ENCODE data around the gene CHRDL2.

CHRDL2 gene

GRCh38 chr11:74710281-74710938 lies 20.8 kb downstream of the CHRDL2 start:
- no peak for DNase-seq

DNA sequence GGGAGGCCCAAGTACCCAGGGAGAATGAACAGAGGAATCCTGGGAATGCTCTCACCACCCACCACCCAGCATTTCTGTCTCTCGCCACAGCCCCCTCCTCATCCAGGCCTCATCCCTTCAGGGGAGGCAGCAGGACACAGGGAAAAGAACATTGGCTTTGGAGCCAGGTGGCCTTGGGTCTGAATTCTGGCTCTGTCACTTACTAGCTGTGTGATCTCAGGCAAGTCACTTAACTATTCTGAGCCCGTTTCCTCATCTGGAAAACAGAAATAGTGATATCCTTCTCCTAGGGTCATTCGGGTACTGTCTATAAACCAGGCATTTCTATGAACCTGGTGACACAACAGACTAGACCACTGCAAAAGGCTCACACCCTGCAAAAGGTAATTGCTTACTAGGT lies 22.1 kb downstream of the CHRDL2 start:
- DNase-seq, result no peak

DNA sequence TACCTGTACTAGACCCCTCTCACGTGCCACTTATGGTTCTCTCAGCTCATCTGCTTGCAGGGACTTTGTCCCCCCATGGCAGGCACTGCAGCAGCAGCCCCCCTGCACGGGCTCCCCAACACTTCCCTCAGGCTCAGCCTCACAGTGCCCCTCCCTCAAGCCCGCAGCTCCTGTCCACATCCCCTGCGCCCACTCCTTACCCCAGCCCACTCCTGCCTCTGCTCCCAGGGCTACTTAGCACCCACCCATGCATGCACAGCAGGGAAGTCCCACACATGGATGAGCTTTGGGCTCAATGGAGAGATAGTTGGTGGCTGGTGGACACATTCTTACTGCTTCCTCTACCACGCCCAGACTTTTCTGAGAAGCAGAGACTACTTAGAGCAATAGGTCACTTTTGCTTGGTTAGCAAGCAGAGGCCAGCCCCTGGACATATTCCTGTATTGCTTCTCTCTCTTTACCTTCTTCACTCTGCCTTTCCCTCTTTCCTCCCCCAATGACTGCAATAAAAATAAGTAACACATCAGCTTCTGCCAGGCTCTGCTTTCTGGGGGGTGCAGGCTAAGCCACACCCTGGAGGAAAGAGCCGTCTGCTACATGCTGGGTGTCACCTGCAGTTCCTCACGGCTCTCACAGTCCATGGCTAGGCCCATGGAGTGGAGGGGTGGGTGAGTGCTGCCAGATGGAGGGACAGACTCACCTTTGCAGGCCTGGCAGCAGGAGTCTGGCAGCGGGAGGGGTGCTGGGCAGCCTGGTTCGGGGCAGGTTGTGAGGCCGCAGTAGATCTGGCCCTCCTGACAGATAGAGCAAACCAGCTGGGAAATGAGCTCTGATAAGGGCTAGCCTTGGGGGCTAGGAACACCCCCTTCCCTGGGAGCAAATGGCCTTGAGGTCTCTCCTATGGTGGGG lies 23.4 kb downstream of the CHRDL2 start:
- no peak for DNase-seq

GRCh38 chr11:74707182-74707581 lies 24.0 kb downstream of the CHRDL2 start:
- DNase-seq, result no peak

DNA sequence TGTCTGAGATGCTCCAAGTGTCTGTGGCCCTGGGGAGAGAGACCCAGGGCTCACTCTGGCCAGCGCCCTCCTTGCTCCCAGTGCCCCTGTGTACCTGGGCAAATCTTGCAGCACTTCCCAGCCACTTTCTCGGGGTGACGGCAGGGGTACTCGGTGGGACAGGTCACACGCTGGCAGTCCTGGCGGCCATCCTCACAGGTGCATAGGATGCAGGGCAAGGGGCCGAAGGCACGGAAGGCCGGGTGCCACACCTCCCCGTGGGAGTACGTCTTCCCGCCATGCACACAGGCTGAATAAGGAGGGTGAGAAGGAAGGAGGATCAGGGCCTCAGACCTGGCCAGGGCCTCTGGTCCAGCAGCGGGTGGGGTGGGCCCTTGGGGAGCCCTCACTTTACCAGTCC lies 28.0 kb downstream of the CHRDL2 start:
- DNase-seq, result no peak

- DNase-seq, result peak; percentile 40
These were observed 28.7 kb downstream of the CHRDL2 start for GRCh38 chr11:74702383-74703007.

GRCh38 chr11:74701351-74701750 lies 29.9 kb downstream of the CHRDL2 start:
- DNase-seq, result no peak

DNA sequence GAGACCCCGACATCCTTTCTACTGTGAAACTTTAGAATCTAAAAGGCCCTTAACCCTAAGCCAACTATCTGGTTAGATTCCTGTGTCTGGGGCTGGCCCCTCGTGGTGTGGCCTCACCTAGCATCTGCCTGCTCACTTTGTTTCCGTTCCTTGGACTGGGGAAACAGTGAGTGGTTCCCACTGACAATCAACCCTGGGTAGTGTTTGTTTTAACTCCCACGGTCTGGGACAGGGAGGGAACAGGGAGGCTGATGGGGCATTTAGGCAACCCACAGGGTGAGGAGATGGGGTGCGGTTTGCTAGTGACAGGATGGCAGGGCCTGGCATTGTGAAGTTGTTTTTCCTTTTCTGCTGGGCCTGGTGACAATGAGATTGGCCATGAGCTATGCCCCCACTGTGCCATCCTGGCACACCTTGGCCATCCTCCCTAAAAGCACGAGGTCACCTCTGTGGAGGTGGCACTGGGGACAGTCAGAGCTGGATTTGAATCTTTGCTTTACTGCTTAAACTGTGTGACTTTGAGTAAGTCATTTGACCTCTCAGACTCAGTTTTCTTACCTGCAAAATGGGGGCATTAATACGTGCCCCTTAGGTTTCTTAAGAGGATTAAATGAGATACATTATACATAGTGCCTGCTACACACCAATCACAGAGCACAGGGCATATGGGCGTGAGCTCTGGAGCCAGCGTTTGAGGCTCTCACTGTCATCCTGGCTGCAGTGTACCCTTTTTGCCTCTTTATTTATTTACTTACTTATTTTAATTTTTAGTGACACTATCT lies 31.4 kb downstream of the CHRDL2 start:
- DNase-seq, result no peak

DNA sequence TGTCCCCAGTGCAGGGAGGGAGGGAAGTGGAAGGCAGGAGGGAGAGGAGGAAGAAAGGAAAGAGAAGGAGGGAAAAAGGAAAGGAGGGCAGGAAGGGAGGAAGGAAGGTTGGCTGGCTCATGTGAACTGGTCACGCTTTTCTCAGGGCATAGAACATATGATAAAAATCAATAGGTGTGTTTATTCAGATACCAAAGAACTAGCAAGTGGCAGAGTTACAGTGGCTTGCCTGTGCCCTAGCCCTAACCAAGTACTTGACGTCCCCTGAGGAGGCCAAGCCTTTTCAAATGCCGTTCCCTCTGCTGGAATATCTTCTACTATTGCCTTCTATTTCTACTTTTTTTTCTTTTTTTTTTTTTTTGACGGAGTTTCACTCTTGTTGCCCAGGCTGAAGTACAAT lies 33.5 kb downstream of the CHRDL2 start:
- DNase-seq, result no peak

GRCh38 chr11:74696939-74697675 lies 34.1 kb downstream of the CHRDL2 start:
- DNase-seq, result no peak

- no peak for DNase-seq
These were observed 34.7 kb downstream of the CHRDL2 start for GRCh38 chr11:74696500-74696899.

- DNase-seq, result no peak
These were observed 35.4 kb downstream of the CHRDL2 start for GRCh38 chr11:74695705-74696280.

DNA sequence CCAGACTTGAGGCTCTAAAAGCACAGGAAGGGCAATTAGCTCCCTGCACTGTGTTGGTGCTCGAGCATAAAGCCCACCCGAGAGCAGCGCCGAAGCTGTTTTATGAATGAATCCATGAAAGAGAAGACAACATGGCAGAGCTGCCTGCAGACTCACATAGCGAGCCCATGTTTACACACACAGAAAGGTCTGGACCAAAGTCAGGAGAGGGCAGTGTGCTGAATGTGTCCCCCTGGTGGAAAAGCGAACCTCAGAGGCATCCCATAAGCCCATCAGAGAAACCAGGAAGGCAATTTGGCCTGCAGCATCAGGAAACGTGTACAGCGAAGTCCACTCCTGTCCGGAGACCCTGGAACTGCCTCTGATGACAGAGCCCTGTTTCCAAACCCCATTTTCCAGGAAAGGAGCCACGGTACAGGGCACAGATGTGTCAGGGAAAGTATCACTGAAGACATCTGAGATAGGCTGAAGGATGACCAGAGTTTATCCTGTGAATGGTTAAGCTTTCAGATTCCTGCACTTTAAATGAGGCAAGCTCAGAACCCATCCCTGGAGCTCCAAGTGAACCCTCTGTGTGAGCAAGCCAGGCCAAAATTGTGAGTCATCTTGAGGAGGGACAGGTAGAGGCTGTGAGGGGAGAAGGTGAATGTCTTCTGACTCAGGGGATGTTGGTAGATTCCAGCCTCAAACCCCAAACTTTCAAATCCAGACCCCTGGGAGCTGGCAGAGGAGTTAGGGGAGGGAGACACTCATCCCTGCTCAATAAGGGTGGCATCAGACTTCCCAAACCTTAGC lies 36.9 kb downstream of the CHRDL2 start:
- DNase-seq, result no peak

DNA sequence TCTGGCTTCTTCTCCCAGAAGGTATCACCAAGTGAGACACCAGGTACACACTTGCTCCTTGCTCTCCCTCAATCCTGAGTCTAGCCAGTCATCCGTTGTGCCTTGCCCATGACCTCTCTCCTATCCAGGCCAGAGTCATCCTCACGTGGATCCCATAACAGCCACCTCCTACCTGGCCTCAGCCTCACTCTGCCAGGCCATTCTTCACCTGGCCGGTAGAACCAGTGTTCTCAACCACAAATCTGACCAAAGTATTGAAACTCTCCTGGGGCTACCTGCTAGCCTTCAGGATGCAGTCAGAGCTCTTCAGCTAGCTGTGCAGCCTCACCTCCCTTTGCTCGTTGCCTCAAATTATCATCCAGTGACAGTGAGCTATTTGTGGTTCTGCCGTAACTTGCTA lies 37.7 kb downstream of the CHRDL2 start:
- no peak for DNase-seq

DNA sequence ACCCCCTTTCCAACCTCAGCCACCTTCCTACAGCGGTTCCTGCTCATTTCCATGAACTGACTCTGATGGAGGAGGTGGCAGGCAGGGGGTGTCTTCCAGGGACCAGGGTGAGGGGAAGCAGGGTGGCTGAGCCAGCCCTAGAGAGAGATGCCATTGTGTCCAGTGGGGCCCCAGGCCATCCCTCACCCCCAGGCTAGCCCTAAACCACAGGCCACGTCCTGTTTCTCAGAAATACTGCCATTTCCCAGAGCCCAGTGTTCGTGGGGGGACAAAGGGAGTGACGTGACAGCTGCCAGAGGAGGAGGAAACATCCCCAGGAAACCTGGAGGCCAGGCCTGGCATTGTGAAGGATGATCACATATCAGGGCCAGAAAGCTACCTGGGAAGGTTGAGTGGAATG lies 39.5 kb downstream of the CHRDL2 start:
- no peak for DNase-seq

DNA sequence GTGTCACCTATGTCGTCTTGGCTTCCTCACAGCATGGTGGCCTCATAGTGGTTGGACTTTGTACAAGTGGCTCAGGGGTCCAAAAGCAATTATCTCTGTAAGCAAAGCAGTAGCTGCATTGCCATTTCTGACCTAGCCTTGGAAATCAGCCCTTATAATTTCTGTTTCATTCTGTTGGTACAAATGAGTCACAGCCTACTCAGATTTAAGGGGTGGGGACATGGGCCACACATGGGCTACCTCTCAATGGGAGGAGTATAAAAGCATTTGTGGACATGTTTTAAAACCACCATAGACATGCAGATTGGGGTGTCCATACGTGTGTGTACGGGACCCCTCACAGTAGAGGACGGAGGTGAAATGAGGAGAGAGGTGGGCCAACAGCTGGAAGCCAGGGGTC lies 41.6 kb downstream of the CHRDL2 start:
- DNase-seq, result no peak

- no peak for DNase-seq
These were observed 43.8 kb downstream of the CHRDL2 start for GRCh38 chr11:74687237-74688023.

- no peak for DNase-seq
These were observed 44.4 kb downstream of the CHRDL2 start for GRCh38 chr11:74686792-74687191.

- no peak for DNase-seq
These were observed 45.3 kb downstream of the CHRDL2 start for GRCh38 chr11:74685905-74686304.

- no peak for DNase-seq
These were observed 45.9 kb downstream of the CHRDL2 start for GRCh38 chr11:74685338-74685737.

Measured in NCI-H146 (cell line).